ENCODE results near the gene BDH1. TPM values are rescaled to one million over a fixed set of nuclear protein-coding genes. Genes with fewer than 3 reads are reported as not detected.

BDH1 gene
- total and polyA plus RNA-seq, 2 of the 8 experiments (the other 6 are each of a cell fraction or from before 2014, with no cell fraction given), result 27.2 to 28.1 TPM

- Histone ChIP-seq H3K56ac (replicated peaks; ENCODE audit: insufficient read length, low read depth, low read length) (no peak overlapping the region), H2BK20ac (ENCODE audit: low read length) (no peak overlapping the region; the same call in 1 of the 2 replicates), H2BK120ac (replicated peaks; ENCODE audit: low read depth, low read length) (no peak overlapping the region), H3K9me3 (ENCODE audit: insufficient read depth in 2 of 2, low read depth in 1 of 2, low read length in 1 of 2) (peaks cover 0 to 8% of the 10 kb centered on the region in 2 experiments; a peak in 1 of 4 replicates), H4K91ac (replicated peaks; ENCODE audit: insufficient read length, low read length) (no peak overlapping the region), H2AFZ (ENCODE audit: low read length) (no peak overlapping the region), H2BK5ac (ENCODE audit: low read depth, low read length) (no peak overlapping the region), H3K18ac (ENCODE audit: extremely low read depth, low read length) (no peak overlapping the region), H3K36me3 (ENCODE audit: control insufficient read depth in 2 of 4, insufficient read depth in 4 of 4, low read length in 3 of 4) (no peaks in the 10 kb centered on the region; a peak in 2 of 8 replicates), H4K5ac (ENCODE audit: insufficient read length, low read depth, low read length) (no peak overlapping the region), H3K23ac (ENCODE audit: insufficient read length) (no peak overlapping the region), H3K79me1 (ENCODE audit: low read depth, low read length) (no peaks in the 10 kb centered on the region), H3K9ac (replicated peaks in 1 of 4; ENCODE audit: extremely low read depth in 1 of 4, low read depth in 3 of 4, low read length in 3 of 4) (no peak overlapping the region), H3K27ac (ENCODE audit: low read depth, low read length) (no peak overlapping the region), H3K4me1 (replicated peaks in 1 of 4; ENCODE audit: control insufficient read depth in 3 of 4, insufficient read depth in 4 of 4, low read length in 3 of 4) (no peaks in the 10 kb centered on the region), H3K4ac (replicated peaks; ENCODE audit: insufficient read length, low read depth, low read length) (no peak overlapping the region), H3K27me3 (replicated peaks in 1 of 4; ENCODE audit: control insufficient read depth in 3 of 4, extremely low read depth in 1 of 4, insufficient read depth in 3 of 4, low read length in 3 of 4) (no peaks in the 10 kb centered on the region), H3K4me3 (ENCODE audit: extremely low read depth in 1 of 4, insufficient read depth in 2 of 4, low read depth in 3 of 4, low read length in 4 of 4) (no peak overlapping the region), H2BK15ac (ENCODE audit: low read length) (no peak overlapping the region), H3K4me2 (ENCODE audit: insufficient read depth in 1 of 2, low read depth in 2 of 2, low read length in 2 of 2) (no peak overlapping the region), H3K14ac (ENCODE audit: insufficient read length) (no peak overlapping the region), H2AK5ac (ENCODE audit: low read depth, low read length) (no peak overlapping the region), H2BK12ac (ENCODE audit: low read depth, low read length) (no peak overlapping the region), H4K8ac (ENCODE audit: extremely low read depth, insufficient read depth, low read length) (no peak overlapping the region), H3K23me2 (ENCODE audit: low read depth, low read length) (no peaks in the 10 kb centered on the region), H4K20me1 (replicated peaks in 1 of 2; ENCODE audit: control insufficient read depth in 1 of 2, insufficient read depth in 2 of 2, low read length in 2 of 2) (no peaks in the 10 kb centered on the region), H3K79me2 (ENCODE audit: control insufficient read depth in 1 of 2, insufficient read depth in 2 of 2, low read length in 2 of 2) (no peaks in the 10 kb centered on the region)
- 93% methylated on average over 9 of the region's 9 CpGs; no CpG with 5 or more reads in 1 of the 2 experiments for WGBS, 2 experiments (ENCODE audit: extremely low coverage in 1 of 2, insufficient coverage in 1 of 2, insufficient read length in 1 of 2, insufficient replicate concordance in 2 of 2, low coverage in 1 of 2, low lambda C conversion rate in 2 of 2, missing lambda C conversion rate in 1 of 2)
- POLR2A ChIA-PET (ENCODE audit: partially characterized antibody), result no interaction called here
- DNase-seq (ENCODE audit: low read depth in 1 of 2, low spot score in 2 of 2) (no peak), FAIRE-seq (no peak)
- CTCF ChIA-PET (ENCODE audit: partially characterized antibody), result interaction anchor here (0.9 to 2.0 kb wide), 2 partner anchors 15 to 16 kb away, joined by 5 to 8 read pairs; no protein-coding TSS in a partner anchor
- no peak for TF ChIP-seq PHF8 (conservative IDR thresholded peaks at IDR 0.05; ENCODE audit: low read depth, low read length)
- no peak for TF ChIP-seq MAX (IDR thresholded peaks at IDR 0.05)
- no peak for TF ChIP-seq RFX5 (IDR thresholded peaks at IDR 0.05; ENCODE audit: borderline replicate concordance, low read depth, low read length)
- no peak for TF ChIP-seq BRCA1 (IDR thresholded peaks at IDR 0.05; ENCODE audit: low read depth, low read length)
- no peak for TF ChIP-seq KDM5A (IDR thresholded peaks at IDR 0.05; ENCODE audit: low read length)
- TF ChIP-seq HDAC2 (IDR thresholded peaks at IDR 0.05; ENCODE audit: borderline replicate concordance in 1 of 2, low read depth in 2 of 2, low read length in 2 of 2), result no peak
- no peak for TF ChIP-seq ASH2L (IDR thresholded peaks at IDR 0.05; ENCODE audit: low read length)
- no peak for TF ChIP-seq MAFK (IDR thresholded peaks at IDR 0.05; ENCODE audit: low read depth, low read length)
- TF ChIP-seq BACH1 (IDR thresholded peaks at IDR 0.05; ENCODE audit: low read length), result no peak
Measured at GRCh38 chr3:197495999-197496745, 59.6 kb downstream of the BDH1 start.
